Measurements from ENCODE around the gene NPDC1. TPM values are rescaled to one million over a fixed set of nuclear protein-coding genes. Genes with fewer than 3 reads are reported as not detected.

The NPDC1 gene
- total and polyA plus RNA-seq, 11 donors: 38.4 to 114 (median 55.1) TPM

DNA sequence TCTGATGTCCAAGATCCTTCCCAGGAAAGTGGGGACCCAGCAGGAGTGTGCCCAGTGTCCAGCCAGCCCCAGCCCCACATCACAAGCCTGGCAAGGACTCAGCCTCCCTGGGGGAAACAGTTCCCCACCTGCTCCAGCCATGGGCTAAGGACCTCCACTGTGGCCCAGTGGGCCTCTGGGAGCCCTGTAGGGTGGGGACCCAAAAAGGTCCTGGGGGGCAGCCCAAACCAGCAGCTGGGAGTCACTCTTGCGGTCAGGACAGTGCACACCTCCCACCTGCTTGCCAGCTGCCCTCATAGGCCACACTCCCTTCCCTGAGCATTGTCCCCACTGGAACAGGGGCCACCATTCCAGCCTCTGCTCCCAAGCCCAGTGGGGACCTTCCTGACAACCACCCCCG is 19.6 kb downstream of the NPDC1 start:
- no peaks in the 10 kb centered on the region for H3K9me3 ChIP-seq
- no peaks in the 10 kb centered on the region for H3K27me3 ChIP-seq
- peaks cover 5 to 45% (median 25%) of the 10 kb centered on the region in 12 donors for H3K4me1 ChIP-seq
- TF ChIP-seq, protein P1, sequence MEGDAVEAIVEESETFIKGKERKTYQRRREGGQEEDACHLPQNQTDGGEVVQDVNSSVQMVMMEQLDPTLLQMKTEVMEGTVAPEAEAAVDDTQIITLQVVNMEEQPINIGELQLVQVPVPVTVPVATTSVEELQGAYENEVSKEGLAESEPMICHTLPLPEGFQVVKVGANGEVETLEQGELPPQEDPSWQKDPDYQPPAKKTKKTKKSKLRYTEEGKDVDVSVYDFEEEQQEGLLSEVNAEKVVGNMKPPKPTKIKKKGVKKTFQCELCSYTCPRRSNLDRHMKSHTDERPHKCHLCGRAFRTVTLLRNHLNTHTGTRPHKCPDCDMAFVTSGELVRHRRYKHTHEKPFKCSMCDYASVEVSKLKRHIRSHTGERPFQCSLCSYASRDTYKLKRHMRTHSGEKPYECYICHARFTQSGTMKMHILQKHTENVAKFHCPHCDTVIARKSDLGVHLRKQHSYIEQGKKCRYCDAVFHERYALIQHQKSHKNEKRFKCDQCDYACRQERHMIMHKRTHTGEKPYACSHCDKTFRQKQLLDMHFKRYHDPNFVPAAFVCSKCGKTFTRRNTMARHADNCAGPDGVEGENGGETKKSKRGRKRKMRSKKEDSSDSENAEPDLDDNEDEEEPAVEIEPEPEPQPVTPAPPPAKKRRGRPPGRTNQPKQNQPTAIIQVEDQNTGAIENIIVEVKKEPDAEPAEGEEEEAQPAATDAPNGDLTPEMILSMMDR (IDR thresholded peaks at IDR 0.05): no peak
- TF ChIP-seq POLR2A (IDR thresholded peaks at IDR 0.05): no peak
- H3K4me3 ChIP-seq: peak overlapping the region in 1 of 12 donors; percentile 73
- intact Hi-C loops (cut with DNase I): loop anchor here in 3 of 10 donors (5.0 to 10.0 kb wide), 3 partner anchors 34 to 142 kb away; partner anchors contain the start of genes C8G (in 1 of the 3), PAXX (in 1 of the 3) and TRAF2 (in 1 of the 3)
- peaks cover 0 to 6% (median 0%) of the 10 kb centered on the region in 9 donors for H3K36me3 ChIP-seq
- H3K27ac ChIP-seq: peak overlapping the region in 1 of 12 donors; percentile 8
- DNase-seq (no peak), ATAC-seq (no peak)
- WGBS, 4 donors: 85 to 94% (median 91%) methylated on average over 2 of the region's 2 CpGs

DNA sequence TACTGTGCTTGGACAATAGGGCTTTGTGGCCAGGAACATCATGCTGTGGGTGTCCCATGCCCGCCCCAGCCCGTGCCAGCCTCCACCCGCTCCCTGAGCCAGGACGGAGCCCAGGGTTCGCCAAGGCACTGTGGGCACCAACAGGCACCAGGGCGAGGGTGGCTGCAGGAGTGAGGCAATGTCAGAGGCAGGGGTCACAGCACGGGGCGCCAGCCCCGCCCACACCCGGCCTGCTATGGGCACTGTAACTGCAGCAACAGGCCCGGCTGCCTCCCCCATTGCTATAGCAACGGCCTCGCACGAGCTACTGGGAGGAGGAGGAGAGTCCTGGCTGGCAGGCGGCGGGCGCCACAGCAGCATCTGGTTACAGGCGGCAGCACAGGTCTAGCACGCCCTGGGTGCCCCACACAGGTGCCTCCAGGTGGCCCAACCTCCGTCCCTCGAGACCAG is 20.4 kb downstream of the NPDC1 start:
- no peaks in the 10 kb centered on the region for H3K9me3 ChIP-seq
- peaks cover 5 to 36% (median 25%) of the 10 kb centered on the region in 12 donors for H3K4me1 ChIP-seq
- DNase-seq (no peak), ATAC-seq (no peak)
- H3K4me3 ChIP-seq: no peak overlapping the region
- no peaks in the 10 kb centered on the region for H3K27me3 ChIP-seq
- WGBS, 4 donors: 79 to 96% (median 90%) methylated on average over 9 to 21 of the region's 21 CpGs
- H3K36me3 ChIP-seq: peaks cover 0 to 11% (median 0%) of the 10 kb centered on the region in 9 donors
- TF ChIP-seq, protein P1 (IDR thresholded peaks at IDR 0.05): no peak
- no peak for TF ChIP-seq POLR2A (IDR thresholded peaks at IDR 0.05)
- no peak overlapping the region for H3K27ac ChIP-seq
- intact Hi-C loops (cut with DNase I): loop anchor here in 3 of 10 donors (5.0 to 10.0 kb wide), 3 partner anchors 33 to 141 kb away; partner anchors contain the start of genes C8G (in 1 of the 3), PAXX (in 1 of the 3) and TRAF2 (in 1 of the 3)

DNA sequence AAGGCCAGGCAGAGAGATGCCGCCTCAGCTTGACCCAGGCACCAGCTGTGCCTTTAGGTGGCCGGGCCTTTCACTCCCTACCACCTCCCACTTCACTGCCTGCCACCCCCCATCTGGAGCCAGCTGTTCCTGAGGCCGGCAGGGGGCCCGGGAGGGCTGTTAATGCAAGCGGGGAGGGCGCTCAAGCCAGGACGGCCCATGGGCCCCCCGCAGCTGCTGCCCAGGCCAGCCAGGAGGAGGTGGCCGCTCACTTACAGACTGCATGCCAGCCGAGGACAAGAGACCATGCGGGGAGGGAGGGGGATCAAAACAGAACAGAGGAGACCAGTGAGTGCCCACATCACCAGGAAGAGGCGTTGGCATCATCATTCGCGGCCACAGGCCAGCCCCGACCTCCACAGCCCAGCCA is 22.4 kb downstream of the NPDC1 start:
- DNase-seq (no peak), ATAC-seq (no peak)
- Histone ChIP-seq H3K27me3 (no peaks in the 10 kb centered on the region), H3K4me1 (peaks cover 0 to 22% (median 14%) of the 10 kb centered on the region in 12 donors), H3K4me3 (no peak overlapping the region), H3K36me3 (peaks cover 0 to 21% (median 3%) of the 10 kb centered on the region in 9 donors), H3K27ac (no peak overlapping the region), H3K9me3 (no peaks in the 10 kb centered on the region)
- TF ChIP-seq, protein P1 (IDR thresholded peaks at IDR 0.05): no peak
- no peak for TF ChIP-seq POLR2A (IDR thresholded peaks at IDR 0.05)
- WGBS, 4 donors: 81 to 98% (median 88%) methylated on average over 10 to 15 of the region's 15 CpGs
- intact Hi-C loops (cut with DNase I): loop anchor here in 1 of 10 donors (10.0 kb wide), 1 partner anchor 139 kb away; the partner anchor contains the start of gene TRAF2

DNA sequence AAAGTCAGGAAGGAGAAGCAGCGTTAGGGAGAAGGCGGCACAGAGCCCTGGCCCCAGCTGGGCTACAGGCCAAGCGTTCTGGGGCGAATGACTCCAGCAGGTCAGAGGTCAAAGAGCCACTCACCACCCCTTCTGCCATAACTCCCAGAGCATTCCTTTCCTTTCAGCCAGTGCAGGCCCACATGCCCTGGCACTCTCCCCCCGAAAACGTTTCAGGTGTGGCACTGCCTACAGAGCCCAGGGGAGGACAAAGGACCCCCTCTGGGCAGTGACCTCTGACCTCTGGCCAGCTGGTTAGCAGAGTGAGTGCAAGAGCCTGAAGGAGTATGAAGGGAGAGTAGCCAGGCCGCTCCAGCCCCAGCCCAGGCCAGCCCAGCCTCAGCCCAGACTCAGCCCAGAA is 22.8 kb downstream of the NPDC1 start:
- 83 to 88% (median 85%) methylated on average over 6 to 7 of the region's 7 CpGs for WGBS, 4 donors
- Histone ChIP-seq H3K4me1 (peaks cover 0 to 18% (median 11%) of the 10 kb centered on the region in 12 donors), H3K27me3 (no peaks in the 10 kb centered on the region), H3K9me3 (no peaks in the 10 kb centered on the region), H3K27ac (no peak overlapping the region), H3K36me3 (peaks cover 0 to 22% (median 3%) of the 10 kb centered on the region in 9 donors), H3K4me3 (no peak overlapping the region)
- intact Hi-C loops (cut with DNase I): loop anchor here in 1 of 10 donors (10.0 kb wide), 1 partner anchor 138 kb away; the partner anchor contains the start of gene TRAF2
- ATAC-seq (no peak), DNase-seq (no peak)
- no peak for TF ChIP-seq POLR2A (IDR thresholded peaks at IDR 0.05)
- TF ChIP-seq, protein P1 (IDR thresholded peaks at IDR 0.05): no peak
